Mesodermal cell (in vitro differentiated cells): Measurements from ENCODE around the gene FAHD2A.
"Not testable (repeated sequence)": the region's sequence is repeated elsewhere in the genome, so short reads cannot be mapped to it uniquely, and the experiment has no call there.

Source experiments
- H3K27ac ChIP-seq: 2 replicates; pipeline ENCODE4 v1.7.0; 2013; ENCODE audit warnings: mild to moderate bottlenecking, low read depth, low read length, moderate library complexity; ENCODE audit not compliant: severe bottlenecking
- H3K36me3 ChIP-seq: 2 replicates; pipeline ENCODE4 v1.7.1; 2013; ENCODE audit warnings: mild to moderate bottlenecking, low read length, moderate library complexity; ENCODE audit not compliant: control insufficient read depth, insufficient read depth
- H3K4me1 ChIP-seq: one replicate; pipeline ENCODE4 v1.7.1; 2013; ENCODE audit warnings: mild to moderate bottlenecking, low read length; ENCODE audit not compliant: insufficient read depth, control insufficient read depth, poor library complexity, severe bottlenecking
- H3K4me3 ChIP-seq: 2 replicates; pipeline ENCODE4 v1.7.0; 2013; ENCODE audit warnings: low read length, control low read depth, mild to moderate bottlenecking; ENCODE audit not compliant: insufficient read depth, poor library complexity, severe bottlenecking; ENCODE audit errors: extremely low read depth
- H3K9me3 ChIP-seq: 2 replicates; pipeline ENCODE4 v1.7.1; 2013; ENCODE audit warnings: mild to moderate bottlenecking, low read length, moderate library complexity; ENCODE audit not compliant: control insufficient read depth
- WGBS, 2 experiments: methylation state at CpG; one replicate each; pipeline ENCODE4 v1.1.5; 2013; ENCODE audit warnings: missing lambda C conversion rate in 2 of 2; ENCODE audit not compliant: insufficient coverage in 2 of 2; 5-methylcytosine and 5-hydroxymethylcytosine counted together

Gene FAHD2A

GRCh38 chr2:95376311-95377215, 25.9 kb upstream of the FAHD2A start:
- Histone ChIP-seq H3K4me1 (no peaks in the 10 kb centered on the region), H3K4me3 (no peak overlapping the region), H3K9me3 (no peaks in the 10 kb centered on the region), H3K27ac (no peak overlapping the region), H3K36me3 (no peaks in the 10 kb centered on the region)
- WGBS, 2 experiments = 86 to 92% methylated on average over 18 to 20 of the region's 22 CpGs

- H3K9me3 ChIP-seq = no peaks in the 10 kb centered on the region
- WGBS, 2 experiments = 91 to 95% methylated on average over 13 to 16 of the region's 17 CpGs
- no peak overlapping the region for H3K27ac ChIP-seq
- H3K4me1 ChIP-seq = no peaks in the 10 kb centered on the region
- H3K4me3 ChIP-seq = no peak overlapping the region
- no peaks in the 10 kb centered on the region for H3K36me3 ChIP-seq
Measured at GRCh38 chr2:95377216-95378123, 25.0 kb upstream of the FAHD2A start.

- not testable (repeated sequence) for H3K9me3 ChIP-seq, H3K27ac ChIP-seq, H3K4me3 ChIP-seq, H3K36me3 ChIP-seq, H3K4me1 ChIP-seq
- WGBS, 2 experiments = 84 to 96% methylated on average over 4 of the region's 7 CpGs
Measured at GRCh38 chr2:95378281-95378680, 24.2 kb upstream of the FAHD2A start.

DNA sequence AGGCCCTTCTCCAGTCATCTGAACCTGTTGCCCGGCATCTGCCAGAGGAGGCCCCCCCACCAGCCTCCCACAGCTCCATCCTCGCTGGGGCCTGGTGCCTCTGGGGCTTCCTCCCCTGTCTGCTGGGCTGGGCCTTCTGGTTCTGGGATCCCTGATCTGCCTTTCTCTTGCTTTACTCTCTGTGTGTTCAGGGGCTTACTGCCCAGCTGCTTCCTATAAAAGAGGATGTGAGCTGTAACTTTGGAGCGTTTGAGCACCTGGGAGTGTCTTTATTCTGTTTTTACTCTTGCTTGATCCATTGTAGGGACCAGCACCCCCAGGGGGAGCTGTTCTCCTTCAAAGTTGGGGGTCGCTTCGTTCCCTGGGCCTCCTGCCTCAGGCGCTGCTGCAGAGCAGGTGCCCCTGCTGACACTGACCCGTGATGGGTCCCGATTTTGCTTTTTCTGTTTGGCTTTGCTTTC, 23.1 kb upstream of the FAHD2A start:
- Histone ChIP-seq H3K27ac (no peak overlapping the region), H3K9me3 (no peaks in the 10 kb centered on the region)
- WGBS, 2 experiments = 51 to 67% methylated on average over 6 to 7 of the region's 8 CpGs

GRCh38 chr2:95380280-95380679, 22.2 kb upstream of the FAHD2A start:
- H3K4me1 ChIP-seq = no peaks in the 10 kb centered on the region
- no peak overlapping the region for H3K4me3 ChIP-seq
- no peaks in the 10 kb centered on the region for H3K36me3 ChIP-seq
- no peak overlapping the region for H3K27ac ChIP-seq
- WGBS, 2 experiments = 84 to 92% methylated on average over 3 to 4 of the region's 5 CpGs
- H3K9me3 ChIP-seq = no peaks in the 10 kb centered on the region

More for the DNA sequence above, 23.1 kb upstream of the FAHD2A start:
- Histone ChIP-seq H3K36me3 (no peaks in the 10 kb centered on the region), H3K4me1 (no peaks in the 10 kb centered on the region), H3K4me3 (no peak overlapping the region)

DNA sequence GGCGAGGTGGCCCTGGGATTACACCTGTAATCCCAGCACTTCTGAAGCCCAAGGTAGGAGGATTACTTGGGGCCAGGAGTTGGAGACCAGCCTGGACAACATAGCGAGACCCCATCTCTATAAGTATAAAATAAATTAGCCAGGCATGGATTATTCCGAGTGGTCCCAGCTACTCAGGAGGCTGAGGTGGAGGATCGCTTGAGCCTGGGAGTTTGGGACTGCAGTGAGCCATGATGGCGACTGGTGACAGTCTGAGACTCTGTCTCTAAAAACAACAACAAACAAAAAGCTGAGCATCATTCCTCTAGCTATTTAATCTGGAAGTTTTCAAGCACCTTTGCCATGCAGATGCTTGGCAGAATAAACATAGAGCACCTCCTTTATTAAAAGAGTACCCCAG, 21.8 kb upstream of the FAHD2A start:
- H3K4me3 ChIP-seq = no peak overlapping the region
- no peaks in the 10 kb centered on the region for H3K9me3 ChIP-seq
- WGBS, 2 experiments = 96 to 100% methylated on average over 2 to 3 of the region's 5 CpGs
- no peak overlapping the region for H3K27ac ChIP-seq
- no peaks in the 10 kb centered on the region for H3K36me3 ChIP-seq
- H3K4me1 ChIP-seq = no peaks in the 10 kb centered on the region

- H3K4me1 ChIP-seq = no peaks in the 10 kb centered on the region
- no peaks in the 10 kb centered on the region for H3K36me3 ChIP-seq
- no peak overlapping the region for H3K4me3 ChIP-seq
- H3K27ac ChIP-seq = no peak overlapping the region
- WGBS, 2 experiments = 87 to 90% methylated on average over 14 to 16 of the region's 22 CpGs
- H3K9me3 ChIP-seq = no peaks in the 10 kb centered on the region
Measured at GRCh38 chr2:95381212-95382191, 21.0 kb upstream of the FAHD2A start.

GRCh38 chr2:95382192-95382591, 20.3 kb upstream of the FAHD2A start:
- H3K36me3 ChIP-seq = no peaks in the 10 kb centered on the region
- H3K9me3 ChIP-seq = no peaks in the 10 kb centered on the region
- 92 to 94% methylated on average over 13 to 16 of the region's 20 CpGs for WGBS, 2 experiments
- no peak overlapping the region for H3K4me3 ChIP-seq
- no peak overlapping the region for H3K27ac ChIP-seq
- H3K4me1 ChIP-seq = no peaks in the 10 kb centered on the region

DNA sequence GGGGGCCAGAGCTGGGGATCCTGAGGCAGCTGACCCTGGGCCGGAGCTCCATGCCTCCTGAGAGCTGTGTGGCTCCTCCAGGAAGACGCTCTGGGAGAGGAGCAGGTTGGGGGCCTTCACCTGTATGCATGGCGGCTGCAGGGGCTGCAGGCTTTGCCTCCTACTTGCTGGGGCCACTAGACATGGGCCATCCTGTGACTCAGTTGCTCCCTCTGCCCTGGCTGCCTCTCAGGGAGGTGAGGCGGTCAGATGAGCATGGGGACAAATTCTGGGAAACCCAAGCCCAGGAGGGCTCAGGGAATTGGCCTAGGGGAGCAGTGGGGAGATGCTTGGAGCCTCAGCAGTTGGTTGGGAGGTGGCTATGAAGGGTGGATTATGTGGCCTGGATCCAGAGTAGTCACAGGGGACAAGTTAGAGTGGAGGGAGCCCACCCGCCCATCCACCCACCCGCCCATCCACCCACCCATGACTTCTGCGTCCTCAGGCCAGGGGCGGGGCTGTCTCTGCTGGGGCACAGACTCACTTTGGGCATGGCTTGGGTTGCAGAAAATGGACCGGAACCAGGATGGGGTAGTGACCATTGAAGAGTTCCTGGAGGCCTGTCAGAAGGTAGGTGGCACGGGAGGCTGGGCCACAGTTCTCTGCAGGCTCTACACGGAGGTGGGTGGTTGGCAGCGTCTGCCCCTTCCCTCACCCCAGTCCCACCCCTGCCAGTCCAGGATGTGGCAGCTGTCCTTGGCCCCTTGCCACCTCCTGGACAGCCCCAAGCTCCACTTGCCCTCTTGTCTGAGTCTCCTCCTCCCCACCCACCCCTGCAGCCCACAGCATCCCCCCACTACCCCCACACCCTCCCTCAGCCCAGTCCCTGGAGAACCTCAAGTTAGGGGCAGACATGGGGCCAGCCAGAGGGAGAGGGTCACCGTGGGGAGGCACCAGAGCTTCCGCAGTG, 19.5 kb upstream of the FAHD2A start:
- H3K4me3 ChIP-seq = no peak overlapping the region
- H3K36me3 ChIP-seq = no peaks in the 10 kb centered on the region
- WGBS, 2 experiments = 82 to 87% methylated on average over 10 of the region's 14 CpGs
- H3K27ac ChIP-seq = no peak overlapping the region
- H3K9me3 ChIP-seq = no peaks in the 10 kb centered on the region
- H3K4me1 ChIP-seq = no peaks in the 10 kb centered on the region
